ACC112 (cell line): ENCODE results near the gene POFUT2.
"Not testable (repeated sequence)": the region's sequence is repeated elsewhere in the genome, so short reads cannot be mapped to it uniquely, and the experiment has no call there.

Experiments
- H2AFZ ChIP-seq: fragments of 200-600 bp; sonication (generic); one replicate; pipeline ENCODE4 v1.6.0; 2017; ENCODE audit warnings: antibody characterized with exemption, low read length; ENCODE audit not compliant: unreplicated experiment
- H3K27ac ChIP-seq: fragments of 200-600 bp; sonication (generic); 2 replicates; pipeline ENCODE4 v1.5.1; 2014; ENCODE audit warnings: low read depth, mild to moderate bottlenecking, antibody characterized with exemption, low read length, moderate library complexity
- H3K27me3 ChIP-seq: fragments of 200-600 bp; sonication (generic); 2 replicates; pipeline ENCODE4 v1.6.1; 2014; ENCODE audit warnings: mild to moderate bottlenecking, antibody characterized with exemption, low read length, moderate library complexity, mixed read lengths; ENCODE audit not compliant: insufficient read depth
- H3K36me3 ChIP-seq: fragments of 200-600 bp; sonication (generic); 2 replicates; pipeline ENCODE4 v1.6.1; 2016; ENCODE audit warnings: mild to moderate bottlenecking, antibody characterized with exemption, low read length, moderate library complexity, mixed read lengths; ENCODE audit not compliant: insufficient read depth
- H3K4me1 ChIP-seq: fragments of 200-600 bp; sonication (generic); one replicate; pipeline ENCODE4 v1.6.1; 2016; ENCODE audit warnings: low read length, mixed read lengths; ENCODE audit not compliant: insufficient read depth, unreplicated experiment, control insufficient read depth
- H3K4me3 ChIP-seq: fragments of 200-600 bp; sonication (generic); 2 replicates; pipeline ENCODE4 v1.5.1; 2014; ENCODE audit warnings: mild to moderate bottlenecking, low read depth, low read length
- H3K79me2 ChIP-seq: fragments of 200-600 bp; sonication (generic); one replicate; pipeline ENCODE4 v1.6.0; 2016; ENCODE audit warnings: low read length; ENCODE audit not compliant: control insufficient read depth, unreplicated experiment, insufficient read depth

POFUT2 gene

GRCh38 chr21:45318146-45318555, 30.5 kb upstream of the POFUT2 start:
- peak overlapping the region; percentile 44 for H2AFZ ChIP-seq
- H3K79me2 ChIP-seq, result no peaks in the 10 kb centered on the region
- peak overlapping the region; percentile 81 for H3K27ac ChIP-seq
- H3K4me3 ChIP-seq, result no peak overlapping the region
- H3K27me3 ChIP-seq, result no peaks in the 10 kb centered on the region
- no peaks in the 10 kb centered on the region for H3K36me3 ChIP-seq
- H3K4me1 ChIP-seq, result peaks cover 34% of the 10 kb centered on the region

GRCh38 chr21:45317398-45318145, 29.9 kb upstream of the POFUT2 start:
- peaks cover 30% of the 10 kb centered on the region for H3K4me1 ChIP-seq
- peak overlapping the region; percentile 81 for H3K27ac ChIP-seq
- H3K4me3 ChIP-seq, result no peak overlapping the region
- H3K36me3 ChIP-seq, result no peaks in the 10 kb centered on the region
- H2AFZ ChIP-seq, result peak overlapping the region; percentile 44
- H3K27me3 ChIP-seq, result no peaks in the 10 kb centered on the region
- H3K79me2 ChIP-seq, result no peaks in the 10 kb centered on the region

- Histone ChIP-seq H3K79me2 (no peaks in the 10 kb centered on the region), H3K4me1 (peaks cover 30% of the 10 kb centered on the region), H3K27ac (peak overlapping the region; percentile 81), H3K27me3 (no peaks in the 10 kb centered on the region), H3K36me3 (no peaks in the 10 kb centered on the region), H3K4me3 (no peak overlapping the region), H2AFZ (no peak overlapping the region)
Observed at GRCh38 chr21:45316871-45317397, 29.2 kb upstream of the POFUT2 start.

GRCh38 chr21:45315676-45316470, 28.2 kb upstream of the POFUT2 start:
- H3K27ac ChIP-seq, H3K79me2 ChIP-seq, H3K4me3 ChIP-seq, H3K36me3 ChIP-seq, H3K27me3 ChIP-seq, H2AFZ ChIP-seq: not testable (repeated sequence)
- peaks cover 30% of the 10 kb centered on the region for H3K4me1 ChIP-seq

- Histone ChIP-seq H3K4me3 (no peak overlapping the region), H3K27me3 (no peaks in the 10 kb centered on the region), H3K27ac (no peak overlapping the region), H2AFZ (no peak overlapping the region), H3K79me2 (no peaks in the 10 kb centered on the region), H3K36me3 (no peaks in the 10 kb centered on the region), H3K4me1 (peaks cover 30% of the 10 kb centered on the region)
Observed at GRCh38 chr21:45313682-45314081, 26.0 kb upstream of the POFUT2 start.

- Histone ChIP-seq H2AFZ (no peak overlapping the region), H3K4me3 (no peak overlapping the region), H3K27me3 (no peaks in the 10 kb centered on the region), H3K27ac (no peak overlapping the region), H3K36me3 (no peaks in the 10 kb centered on the region), H3K79me2 (no peaks in the 10 kb centered on the region), H3K4me1 (peaks cover 30% of the 10 kb centered on the region)
Observed at GRCh38 chr21:45313015-45313414, 25.3 kb upstream of the POFUT2 start.

GRCh38 chr21:45312296-45312695, 24.6 kb upstream of the POFUT2 start:
- H3K36me3 ChIP-seq, result no peaks in the 10 kb centered on the region
- H3K27ac ChIP-seq, result no peak overlapping the region
- H3K4me1 ChIP-seq, result peaks cover 30% of the 10 kb centered on the region
- no peak overlapping the region for H2AFZ ChIP-seq
- no peaks in the 10 kb centered on the region for H3K79me2 ChIP-seq
- H3K4me3 ChIP-seq, result no peak overlapping the region
- H3K27me3 ChIP-seq, result no peaks in the 10 kb centered on the region

- Histone ChIP-seq H3K27me3 (no peaks in the 10 kb centered on the region), H3K27ac (no peak overlapping the region), H2AFZ (no peak overlapping the region), H3K36me3 (no peaks in the 10 kb centered on the region), H3K4me1 (peaks cover 35% of the 10 kb centered on the region), H3K79me2 (no peaks in the 10 kb centered on the region), H3K4me3 (no peak overlapping the region)
Observed at GRCh38 chr21:45310459-45310858, 22.8 kb upstream of the POFUT2 start.

GRCh38 chr21:45309987-45310381, 22.3 kb upstream of the POFUT2 start:
- no peak overlapping the region for H2AFZ ChIP-seq
- H3K27ac ChIP-seq, result no peak overlapping the region; the same call in 1 of the 2 replicates
- H3K79me2 ChIP-seq, result no peaks in the 10 kb centered on the region
- H3K36me3 ChIP-seq, result no peaks in the 10 kb centered on the region
- no peak overlapping the region for H3K4me3 ChIP-seq
- H3K4me1 ChIP-seq, result peaks cover 35% of the 10 kb centered on the region
- H3K27me3 ChIP-seq, result no peaks in the 10 kb centered on the region

- Histone ChIP-seq H3K27me3 (no peaks in the 10 kb centered on the region), H3K4me3 (no peak overlapping the region), H3K27ac (peak overlapping the region; percentile 93)
Observed at GRCh38 chr21:45309069-45309986, 21.6 kb upstream of the POFUT2 start.

More at GRCh38 chr21:45309069-45309986, 21.6 kb upstream of the POFUT2 start:
- H3K79me2 ChIP-seq, result no peaks in the 10 kb centered on the region
- peaks cover 35% of the 10 kb centered on the region for H3K4me1 ChIP-seq
- peak overlapping the region; percentile 72 for H2AFZ ChIP-seq
- no peaks in the 10 kb centered on the region for H3K36me3 ChIP-seq
